H9 (cell line): Measurements from ENCODE around the gene SPDEF. TPM values are rescaled to one million over a fixed set of nuclear protein-coding genes. Genes with fewer than 3 reads are reported as not detected.

Source experiments
- DNase-seq: peaks from one replicate; pipeline ENCODE4 v3.0.0-alpha.2; 2017
- H2AFZ ChIP-seq: one replicate; pipeline ENCODE4 v1.6.1; 2013; ENCODE audit warnings: mild to moderate bottlenecking, low read length, control low read depth, moderate library complexity
- H2AK5ac ChIP-seq: 2 replicates; pipeline ENCODE4 v1.6.1; 2013; ENCODE audit warnings: low read length, control low read depth, mixed read lengths; ENCODE audit not compliant: insufficient read length
- H2BK120ac ChIP-seq: one replicate; pipeline ENCODE4 v1.6.1; 2013; ENCODE audit warnings: low read depth, mild to moderate bottlenecking, low read length, control low read depth, inconsistent platforms; ENCODE audit not compliant: poor library complexity, severe bottlenecking
- H2BK12ac ChIP-seq: 2 replicates; pipeline ENCODE4 v1.6.1; 2013; ENCODE audit warnings: low read length, control low read depth, mixed read lengths, low read depth; ENCODE audit not compliant: insufficient read length
- H2BK15ac ChIP-seq: 2 replicates; pipeline ENCODE4 v1.6.1; 2013; ENCODE audit warnings: low read depth, low read length, control low read depth
- H2BK20ac ChIP-seq: one replicate; pipeline ENCODE4 v1.6.1; 2013; ENCODE audit warnings: low read depth, mild to moderate bottlenecking, low read length, control low read depth, inconsistent platforms; ENCODE audit not compliant: poor library complexity, severe bottlenecking
- H2BK5ac ChIP-seq: 2 replicates; pipeline ENCODE4 v1.6.1; 2013; ENCODE audit warnings: low read length, control low read depth, mixed read lengths; ENCODE audit not compliant: insufficient read length
- H3K14ac ChIP-seq: 2 replicates; pipeline ENCODE4 v1.6.1; 2013; ENCODE audit warnings: low read length, control low read depth; ENCODE audit not compliant: insufficient read depth
- H3K18ac ChIP-seq: 2 replicates; pipeline ENCODE4 v1.6.1; 2013; ENCODE audit warnings: low read depth, mild to moderate bottlenecking, mixed read lengths, low read length, control low read depth; ENCODE audit not compliant: insufficient read length
- H3K23ac ChIP-seq: 2 replicates; pipeline ENCODE4 v1.6.1; 2013; ENCODE audit warnings: low read length, control low read depth, mixed read lengths, low read depth; ENCODE audit not compliant: insufficient read length
- H3K23me2 ChIP-seq: 2 replicates; pipeline ENCODE4 v1.6.1; 2013; ENCODE audit warnings: low read depth, mild to moderate bottlenecking, mixed read lengths, low read length, control low read depth; ENCODE audit not compliant: insufficient read length, poor library complexity, severe bottlenecking
- H3K27ac ChIP-seq: 2 replicates; pipeline ENCODE4 v1.5.1; 2013; ENCODE audit warnings: low read length, control low read depth, mixed read lengths, low read depth; ENCODE audit not compliant: insufficient read length
- H3K27me3 ChIP-seq: 2 replicates; pipeline ENCODE4 v1.6.1; 2013; ENCODE audit warnings: low read length, control low read depth, inconsistent platforms; ENCODE audit not compliant: insufficient read depth
- H3K4ac ChIP-seq: 2 replicates; pipeline ENCODE4 v1.6.1; 2013; ENCODE audit warnings: low read depth, mild to moderate bottlenecking, control low read depth, inconsistent platforms, low read length, moderate library complexity
- H3K4me1 ChIP-seq: 2 replicates; pipeline ENCODE4 v1.6.1; 2013; ENCODE audit warnings: low read length, control low read depth, inconsistent platforms; ENCODE audit not compliant: insufficient read depth
- H3K4me2 ChIP-seq: 2 replicates; pipeline ENCODE4 v1.6.1; 2013; ENCODE audit warnings: low read length, control low read depth, mixed read lengths; ENCODE audit not compliant: insufficient read length, insufficient read depth
- H3K56ac ChIP-seq: 2 replicates; pipeline ENCODE4 v1.6.1; 2013; ENCODE audit warnings: low read depth, mild to moderate bottlenecking, mixed read lengths, low read length, control low read depth; ENCODE audit not compliant: insufficient read length
- H3K79me1 ChIP-seq: 2 replicates; pipeline ENCODE4 v1.6.1; 2013; ENCODE audit warnings: low read depth, mild to moderate bottlenecking, moderate library complexity, low read length, control low read depth, inconsistent platforms; ENCODE audit not compliant: insufficient read depth, poor library complexity, severe bottlenecking
- H3K79me2 ChIP-seq: 2 replicates; pipeline ENCODE4 v1.6.1; 2013; ENCODE audit warnings: low read length, control low read depth, inconsistent platforms; ENCODE audit not compliant: insufficient read depth
- H3K9ac ChIP-seq: 2 replicates; pipeline ENCODE4 v1.6.1; 2013; ENCODE audit warnings: low read length, control low read depth, mixed read lengths; ENCODE audit not compliant: insufficient read length; ENCODE audit errors: extremely low read depth
- H3K9me3 ChIP-seq: one replicate; pipeline ENCODE4 v1.6.1; 2013; ENCODE audit warnings: low read depth, low read length, inconsistent platforms; ENCODE audit not compliant: control insufficient read depth
- H3T11ph ChIP-seq: one replicate; pipeline ENCODE4 v1.6.1; 2013; ENCODE audit warnings: mild to moderate bottlenecking, low read length, control low read depth, inconsistent platforms
- H4K20me1 ChIP-seq: one replicate; pipeline ENCODE4 v1.6.1; 2013; ENCODE audit not compliant: control insufficient read depth, insufficient read length, insufficient read depth
- H4K5ac ChIP-seq: 2 replicates; pipeline ENCODE4 v1.6.1; 2013; ENCODE audit warnings: low read depth, mild to moderate bottlenecking, mixed read lengths, low read length, control low read depth; ENCODE audit not compliant: insufficient read length
- H4K8ac ChIP-seq: replicated peaks from 2 replicates; pipeline ENCODE4 v1.6.1; 2013; ENCODE audit warnings: low read length, control low read depth, mixed read lengths, low read depth; ENCODE audit not compliant: insufficient read length
- H4K91ac ChIP-seq: 2 replicates; pipeline ENCODE4 v1.6.1; 2013; ENCODE audit warnings: low read depth, mild to moderate bottlenecking, moderate library complexity, mixed read lengths, low read length, control low read depth; ENCODE audit not compliant: insufficient read length
- H3K27ac Mint-ChIP-seq, 3 experiments: 2 replicates in 2 of 3; 3 replicates in 1 of 3; pipeline ENCODE4 v1.8.0; 2020 to 2021; ENCODE audit warnings: mixed read lengths in 3 of 3, mild to moderate bottlenecking in 1 of 3, moderate library complexity in 1 of 3
- H3K27me3 Mint-ChIP-seq: 2 replicates; pipeline ENCODE4 v1.8.0; 2021; ENCODE audit warnings: low read depth, mild to moderate bottlenecking, moderate library complexity, mixed read lengths
- H3K36me3 Mint-ChIP-seq, 3 experiments: 2 replicates in 2 of 3; 3 replicates in 1 of 3; pipeline ENCODE4 v1.8.0; 2020 to 2021; ENCODE audit warnings: low read depth in 3 of 3, mixed read lengths in 3 of 3; ENCODE audit not compliant: insufficient read depth in 1 of 3
- H3K4me1 Mint-ChIP-seq, 2 experiments: 2 replicates each; pipeline ENCODE4 v1.8.0; 2020; ENCODE audit warnings: mixed read lengths in 2 of 2
- H3K4me3 Mint-ChIP-seq, 2 experiments: 2 replicates in 1 of 2; 3 replicates in 1 of 2; pipeline ENCODE4 v1.8.0; 2020 to 2021; ENCODE audit warnings: mild to moderate bottlenecking in 2 of 2, mixed read lengths in 2 of 2, moderate library complexity in 1 of 2
- H3K9me3 Mint-ChIP-seq, 2 experiments: 2 replicates in 1 of 2; 3 replicates in 1 of 2; pipeline ENCODE4 v1.8.0; 2020; ENCODE audit warnings: mild to moderate bottlenecking in 2 of 2, mixed read lengths in 2 of 2, moderate library complexity in 1 of 2
- CTCF ChIP-seq: fragments of 200-600 bp; sonication (generic); conservative IDR thresholded peaks from 3 replicates; pipeline ENCODE4 v1.8.0; 2021; ENCODE audit warnings: antibody characterized with exemption, mild to moderate bottlenecking
- WGBS: extraction: QIAGEN DNeasy Blood & Tissue Kit; methylation state at CpG from one replicate; pipeline ENCODE4 v1.1.7; 2013; ENCODE audit warnings: missing lambda C conversion rate, low lambda C conversion rate, mixed read lengths; ENCODE audit not compliant: insufficient read length; ENCODE audit errors: extremely low coverage; 5-methylcytosine and 5-hydroxymethylcytosine counted together
- total RNA-seq: library from RNA; stranded (reverse); gene quantifications from 2 replicates; pipeline ENCODE4 v1.2.1, GENCODE V29; 2021

Gene SPDEF
- total RNA-seq, 1 experiment from 2014 or later = 0.15 TPM

DNA sequence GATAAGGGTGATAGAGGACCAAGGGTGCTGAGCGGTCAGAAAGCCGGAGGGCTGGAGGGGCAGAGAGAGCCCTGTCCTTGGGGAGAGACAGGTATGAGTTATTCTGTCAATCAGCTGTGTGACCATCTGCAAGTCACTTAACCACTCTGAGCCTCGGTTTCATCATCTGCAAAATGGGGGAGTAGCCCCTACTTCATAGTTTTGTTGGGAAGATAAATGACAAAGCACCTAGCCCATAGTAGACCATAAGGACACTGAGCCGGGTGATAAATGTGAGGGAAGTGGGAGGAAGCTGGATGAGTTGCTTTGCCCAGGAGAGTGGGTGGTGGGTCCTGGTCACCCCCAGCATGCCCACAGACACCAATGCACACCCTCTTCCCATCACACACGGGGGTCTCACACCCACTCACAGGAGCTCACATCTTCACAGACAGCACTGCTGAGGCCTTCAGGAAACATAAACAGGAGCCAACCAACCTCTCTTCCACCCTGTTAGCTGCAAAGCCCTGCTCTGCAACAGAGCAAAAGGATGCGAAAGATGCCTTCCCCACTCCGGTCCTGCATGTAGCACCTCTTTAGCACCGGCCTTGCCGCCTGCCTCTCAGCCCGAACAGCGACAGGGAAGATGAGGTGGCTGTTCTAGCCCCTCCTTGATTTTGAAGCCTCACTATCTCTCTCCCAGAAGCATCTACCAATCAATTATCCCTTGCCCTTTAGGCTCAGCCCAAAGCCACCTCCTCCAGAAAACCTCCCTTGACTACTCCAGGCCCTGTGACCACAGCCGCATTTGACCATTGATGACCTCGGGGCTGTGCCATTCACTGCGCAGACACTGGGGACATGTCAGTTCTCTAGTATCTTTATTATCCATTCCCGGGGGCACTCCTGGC is 18.9 kb downstream of the SPDEF start:
- Histone ChIP-seq H3K4ac (no peak overlapping the region), H4K8ac (no peak overlapping the region), H3K79me1 (no peaks in the 10 kb centered on the region), H3K9me3 (no peaks in the 10 kb centered on the region), H3K4me2 (no peak overlapping the region), H3K27me3 (no peaks in the 10 kb centered on the region), H2BK120ac (no peak overlapping the region), H3T11ph (no peak overlapping the region), H3K14ac (no peak overlapping the region; the same call in 1 of the 2 replicates), H3K18ac (no peak overlapping the region), H3K56ac (no peak overlapping the region), H4K91ac (no peak overlapping the region), H2BK15ac (no peak overlapping the region), H2AK5ac (no peak overlapping the region), H3K23ac (no peak overlapping the region), H4K20me1 (no peaks in the 10 kb centered on the region), H3K79me2 (no peaks in the 10 kb centered on the region), H4K5ac (no peak overlapping the region), H2BK20ac (no peak overlapping the region), H2AFZ (no peak overlapping the region), H3K23me2 (no peaks in the 10 kb centered on the region), H2BK5ac (no peak overlapping the region), H3K4me1 (no peaks in the 10 kb centered on the region), H3K9ac (no peak overlapping the region), H2BK12ac (no peak overlapping the region), H3K27ac (no peak overlapping the region)
- no peaks in the 10 kb centered on the region for H3K36me3 Mint-ChIP-seq
- H3K27me3 Mint-ChIP-seq = no peaks in the 10 kb centered on the region; the same call in 1 of the 2 replicates
- no CpG with 5 or more reads among the region's 15 CpGs for WGBS
- no peak for TF ChIP-seq CTCF
- H3K27ac Mint-ChIP-seq = peak overlapping the region; percentile 23 to 80 (median 30); a peak in 3 of 7 replicates
- H3K4me1 Mint-ChIP-seq = peaks cover 0 to 30% of the 10 kb centered on the region in 2 experiments; a peak in 2 of 4 replicates
- H3K9me3 Mint-ChIP-seq = no peaks in the 10 kb centered on the region
- no peak overlapping the region for H3K4me3 Mint-ChIP-seq
- no peak for DNase-seq
